B cell (primary cell): ENCODE data around the gene ITPR2. TPM values are rescaled to one million over a fixed set of nuclear protein-coding genes. Genes with fewer than 3 reads are reported as not detected.

Experiments
- ATAC-seq: fragments of 200-7000 bp; cut with Tn5 transposase; one replicate; pipeline ENCODE4 v1.10.0; 2021; ENCODE audit warnings: low read depth, mild to moderate bottlenecking, moderate number of reproducible peaks, moderate library complexity
- CTCF ChIA-PET: fragments of 350-600 bp; sonication (Branson Sonifier 250); formaldehyde crosslinking; loops from one replicate; lab custom pipeline; 2021; ENCODE audit warnings: antibody characterized with exemption, inconsistent platforms; lab: Charles Lee
- POLR2A ChIA-PET: fragments of 350-600 bp; sonication (Branson Sonifier 250); formaldehyde crosslinking; loops from one replicate; lab custom pipeline; 2021; ENCODE audit warnings: antibody characterized with exemption; lab: Charles Lee
- DNase-seq: peaks from one replicate; pipeline ENCODE4 v3.0.0; 2013
- H2AFZ ChIP-seq: 2 replicates; pipeline ENCODE4 v1.6.1; 2012; ENCODE audit warnings: mild to moderate bottlenecking, low read depth, low read length; ENCODE audit not compliant: insufficient read depth, poor library complexity, severe bottlenecking
- H3K27ac ChIP-seq, 2 donors: 1 replicate in 1 of 2; 2 replicates in 1 of 2; pipeline ENCODE4 v1.5.1; 2012 to 2013; ENCODE audit warnings: low read length in 2 of 2, mild to moderate bottlenecking in 2 of 2, moderate library complexity in 1 of 2
- H3K27me3 ChIP-seq, 4 experiments: fragments of 200-600 bp in 1 of 4; sonication (generic) in 1 of 4; replicated peaks in 1 of 4; 1 replicate in 2 of 4; 2 replicates in 2 of 4; pipeline versions ENCODE4 v1.6.1 to v1.7.0; 2013 to 2016; ENCODE audit warnings: low read length in 3 of 4, mild to moderate bottlenecking in 2 of 4, mixed read lengths in 1 of 4, moderate library complexity in 1 of 4; ENCODE audit not compliant: insufficient read depth in 4 of 4, control insufficient read depth in 3 of 4; ENCODE audit errors: control extremely low read depth in 1 of 4
- H3K36me3 ChIP-seq, 2 experiments: replicated peaks in 1 of 2; 1 replicate in 1 of 2; 2 replicates in 1 of 2; pipeline versions ENCODE4 v1.6.1 to v1.7.1; 2013; ENCODE audit warnings: low read length in 1 of 2; ENCODE audit not compliant: insufficient read depth in 2 of 2, control insufficient read depth in 1 of 2; ENCODE audit errors: control extremely low read depth in 1 of 2, extremely low read depth in 1 of 2
- H3K4me1 ChIP-seq, 2 donors: fragments of 200-600 bp in 1 of 2; sonication (generic) in 1 of 2; 1 replicate in 1 of 2; 2 replicates in 1 of 2; pipeline versions ENCODE4 v1.5.1 to v1.6.1; 2013 to 2017; ENCODE audit warnings: low read length in 2 of 2; ENCODE audit not compliant: control insufficient read depth in 2 of 2, insufficient read depth in 2 of 2
- H3K4me2 ChIP-seq: replicated peaks from 2 replicates; pipeline ENCODE3; 2012; ENCODE audit warnings: mild to moderate bottlenecking, low read depth, low read length; ENCODE audit not compliant: poor library complexity, severe bottlenecking
- H3K4me3 ChIP-seq, 5 experiments: fragments of 200-600 bp in 1 of 5; sonication (generic) in 1 of 5; 1 replicate in 3 of 5; 2 replicates in 2 of 5; pipeline versions ENCODE4 v1.5.1 to v1.7.0; 2011 to 2016; ENCODE audit warnings: low read length in 4 of 5, mild to moderate bottlenecking in 4 of 5, low read depth in 2 of 5, control low read depth in 1 of 5, moderate library complexity in 1 of 5; ENCODE audit not compliant: insufficient read depth in 1 of 5; ENCODE audit errors: control extremely low read depth in 1 of 5, extremely low read depth in 1 of 5
- H3K79me2 ChIP-seq: fragments of 200-600 bp; sonication (generic); one replicate; pipeline ENCODE4 v1.6.0; 2016; ENCODE audit warnings: low read length; ENCODE audit not compliant: control insufficient read depth, insufficient read depth
- H3K9ac ChIP-seq: fragments of 200-600 bp; sonication (generic); 2 replicates; pipeline ENCODE4 v1.6.1; 2017; ENCODE audit warnings: mild to moderate bottlenecking, low read length, moderate library complexity
- H3K9me3 ChIP-seq, 3 donors: one replicate each; pipeline versions ENCODE4 v1.6.1 to v1.7.1; 2013; ENCODE audit warnings: low read length in 2 of 3; ENCODE audit not compliant: control insufficient read depth in 2 of 3, insufficient read depth in 1 of 3; ENCODE audit errors: control extremely low read depth in 1 of 3
- H4K20me1 ChIP-seq: 2 replicates; pipeline ENCODE4 v1.6.0; 2012; ENCODE audit warnings: mild to moderate bottlenecking, low read length; ENCODE audit not compliant: insufficient read depth, control insufficient read depth, poor library complexity, severe bottlenecking
- H3K27ac Mint-ChIP-seq: one replicate; pipeline ENCODE4 v1.8.0; 2021; ENCODE audit warnings: mixed read lengths
- H3K27me3 Mint-ChIP-seq: one replicate; pipeline ENCODE4 v1.8.0; 2021; ENCODE audit warnings: mixed read lengths
- H3K4me1 Mint-ChIP-seq: one replicate; pipeline ENCODE4 v1.8.0; 2021; ENCODE audit warnings: mixed read lengths
- H3K4me3 Mint-ChIP-seq: one replicate; pipeline ENCODE4 v1.8.0; 2021; ENCODE audit warnings: mixed read lengths
- H3K9me3 Mint-ChIP-seq: one replicate; pipeline ENCODE4 v1.8.0; 2022; ENCODE audit warnings: mixed read lengths; ENCODE audit not compliant: insufficient read depth
- CTCF ChIP-seq: fragments of 200-600 bp; IDR thresholded peaks from one replicate; pipeline ENCODE4 v1.8.0; 2022; ENCODE audit warnings: antibody characterized with exemption, mild to moderate bottlenecking
- EZH2 ChIP-seq: IDR thresholded peaks from 2 replicates; pipeline ENCODE4 v1.6.1; 2012; ENCODE audit warnings: borderline replicate concordance, low read depth, mild to moderate bottlenecking, moderate library complexity, low read length; ENCODE audit not compliant: insufficient read depth, poor library complexity, severe bottlenecking
- WGBS: methylation state at CpG from one replicate; pipeline ENCODE4 v1.1.5; 2013; ENCODE audit warnings: missing lambda C conversion rate; ENCODE audit not compliant: insufficient coverage; 5-methylcytosine and 5-hydroxymethylcytosine counted together
- intact Hi-C: fragments of 100-400 bp; cut with micrococcal nuclease; formaldehyde crosslinking; loops from one replicate; pipeline ENCODE4 v1.10.0; 2022
- polyA plus RNA-seq: library from polyadenylated mRNA; depleted of rRNA; stranded (reverse); fragments of >200 nt; gene quantifications from 2 replicates; pipeline ENCODE4 v1.2.3, GENCODE V29; 2012
- total RNA-seq, 2 donors: library from RNA; stranded (reverse); fragments of 120-200 nt in 1 of 2; gene quantifications; 1 replicate in 1 of 2; 2 replicates in 1 of 2; pipeline versions ENCODE4 v1.2.3 to v1.2.4, GENCODE V29; 2013 to 2022

Gene ITPR2
- total and polyA plus RNA-seq, 2 donors (not counting 1 experiment from before 2014, with no cell fraction given), result 4.3 to 113 TPM

- Histone ChIP-seq H3K4me3 (no peak overlapping the region), H3K27ac (no peak overlapping the region), H3K4me2 (no peak overlapping the region), H3K4me1 (no peaks in the 10 kb centered on the region), H3K9ac (no peak overlapping the region), H3K9me3 (no peaks in the 10 kb centered on the region), H3K27me3 (no peaks in the 10 kb centered on the region), H3K79me2 (no peaks in the 10 kb centered on the region), H3K36me3 (peaks cover 0 to 22% of the 10 kb centered on the region in 2 experiments), H4K20me1 (no peaks in the 10 kb centered on the region), H2AFZ (no peak overlapping the region)
- intact Hi-C loops, result no loop called here
- Mint-ChIP-seq H3K4me1 (no peaks in the 10 kb centered on the region), H3K27me3 (no peaks in the 10 kb centered on the region), H3K4me3 (no peak overlapping the region), H3K9me3 (no peaks in the 10 kb centered on the region), H3K27ac (no peak overlapping the region)
- ChIA-PET POLR2A (no interaction called here), CTCF (interaction anchor here (1.4 kb wide), 1 partner anchor 8 kb away, joined by 4 read pairs; no protein-coding TSS in a partner anchor)
- no peak for DNase-seq
- ATAC-seq, result no peak
- TF ChIP-seq CTCF (no peak), EZH2 (no peak)
- no CpG with 5 or more reads among the region's 1 CpG for WGBS
Observed at GRCh38 chr12:26488351-26488750, 344.6 kb downstream of the ITPR2 start.

GRCh38 chr12:26473291-26473690, 359.7 kb downstream of the ITPR2 start:
- peak overlapping the region; percentile 49 for H3K4me2 ChIP-seq

More at GRCh38 chr12:26473291-26473690, 359.7 kb downstream of the ITPR2 start:
- no peak for TF ChIP-seq CTCF
- no peak for TF ChIP-seq EZH2
- Mint-ChIP-seq H3K4me3 (peak overlapping the region; percentile 77), H3K4me1 (peaks cover 47% of the 10 kb centered on the region), H3K9me3 (no peaks in the 10 kb centered on the region), H3K27ac (peak overlapping the region; percentile 90), H3K27me3 (no peaks in the 10 kb centered on the region)
- H3K27me3 ChIP-seq, result no peaks in the 10 kb centered on the region
- H3K4me3 ChIP-seq, result no peak overlapping the region
- ATAC-seq (peak; percentile 90), DNase-seq (peak; percentile 73)
- peaks cover 30 to 38% of the 10 kb centered on the region in 2 donors for H3K4me1 ChIP-seq
- H2AFZ ChIP-seq, result no peak overlapping the region
- H4K20me1 ChIP-seq, result peaks cover 17% of the 10 kb centered on the region
- H3K36me3 ChIP-seq, result peaks cover 0 to 16% of the 10 kb centered on the region in 2 experiments
- no peak overlapping the region for H3K9ac ChIP-seq
- intact Hi-C loops, result loop anchor here (2.0 kb wide), 1 partner anchor 358 kb away; no protein-coding TSS in a partner anchor
- POLR2A ChIA-PET, result interaction anchor here (0.7 to 1.0 kb wide), 2 partner anchors 52 to 350 kb away, joined by 3 read pairs; no protein-coding TSS in a partner anchor
- WGBS, result 0% methylated on average over 1 of the region's 1 CpG
- CTCF ChIA-PET, result interaction anchor here (0.9 to 1.8 kb wide), 5 partner anchors 10 to 359 kb away, joined by 3 to 6 read pairs (median 4); no protein-coding TSS in a partner anchor
- H3K79me2 ChIP-seq, result no peaks in the 10 kb centered on the region
- peak overlapping the region; percentile 47 to 66 for H3K27ac ChIP-seq
- no peaks in the 10 kb centered on the region for H3K9me3 ChIP-seq
